K562 (cell line): ENCODE results near the gene RSU1. TPM values are rescaled to one million over a fixed set of nuclear protein-coding genes. Genes with fewer than 3 reads are reported as not detected.

Experiments
- E2F8 ChIP-seq: fragments of 450-650 bp; IDR thresholded peaks from 2 replicates; pipeline ENCODE4 v1.7.1; 2018; ENCODE audit warnings: mild to moderate bottlenecking, low read depth; ENCODE audit not compliant: partially characterized antibody
- HMGXB4 ChIP-seq: sonication (generic); formaldehyde crosslinking; IDR thresholded peaks from 2 replicates; pipeline ENCODE4 v1.8.1; 2023; ENCODE audit warnings: mild to moderate bottlenecking, missing genetic modification reagents
- HOXB6 ChIP-seq: fragments of 250-450 bp; sonication (Bioruptor Pico); IDR thresholded peaks from 2 replicates; pipeline ENCODE4 v1.5.1; 2022; ENCODE audit warnings: mild to moderate bottlenecking, borderline replicate concordance
- NR3C1 ChIP-seq: sonication (generic); formaldehyde crosslinking; IDR thresholded peaks from 2 replicates; pipeline ENCODE4 v1.8.1; 2022; ENCODE audit warnings: missing genetic modification reagents
- SLC30A9 ChIP-seq: fragments of 250-450 bp; sonication (Bioruptor Pico); IDR thresholded peaks from 2 replicates; pipeline ENCODE4 v1.8.0; 2022; ENCODE audit warnings: mild to moderate bottlenecking, moderate library complexity
- SP2 ChIP-seq: IDR thresholded peaks from 2 replicates; pipeline ENCODE4 v1.6.1; 2011; ENCODE audit warnings: mild to moderate bottlenecking, low read depth, low read length, moderate library complexity; ENCODE audit not compliant: poor library complexity, severe bottlenecking; ENCODE audit errors: extremely low read depth
- ZNF174 ChIP-seq: fragments of 250-450 bp; sonication (Bioruptor Pico); IDR thresholded peaks from 2 replicates; pipeline ENCODE4 v1.4.0; 2020; ENCODE audit warnings: mild to moderate bottlenecking
- ZNF197 ChIP-seq: fragments of 200-800 bp; sonication (Bioruptor generic); IDR thresholded peaks from 2 replicates; pipeline ENCODE4 v1.6.1; 2016; ENCODE audit warnings: low read depth, missing genetic modification characterization, missing compliant biosample characterization
- polyA plus RNA-seq, 8 experiments: library from polyadenylated mRNA; depleted of rRNA in 4 of 8; stranded (reverse) in 5 of 8; unstranded in 3 of 8; fragments of >200 nt; fragmentation: Nextera tagmentation in 2 of 8; fragmentation: Illumina TruSeq in 1 of 8; extraction: Ambion mirVana in 2 of 8; extraction: Trizol in 1 of 8; gene quantifications; 2 replicates each; pipeline versions ENCODE4 v1.2.1 to v1.2.3, GENCODE V29; 2011 to 2014; ENCODE audit warnings: inconsistent platforms in 1 of 8, missing spikeins in 1 of 8
- total RNA-seq, 7 experiments: library from RNA; depleted of rRNA in 6 of 7; stranded (reverse); fragments of >200 nt in 6 of 7; fragmentation: Illumina TruSeq in 2 of 7; extraction: Trizol in 2 of 7; gene quantifications; 2 replicates each; pipeline versions ENCODE4 v1.2.1 to v1.2.3, GENCODE V29; 2011 to 2021; ENCODE audit warnings: low replicate concordance in 1 of 7

RSU1 gene
- total and polyA plus RNA-seq, 9 of the 15 experiments (the other 6 are each of a cell fraction or from before 2014, with no cell fraction given), result 18.8 to 67.3 (median 31.5) TPM

- TF ChIP-seq ZNF197 (CRISPR knock-in tag) (no peak), HMGXB4 (CRISPR knock-in tag) (no peak), SP2 (no peak), SLC30A9 (CRISPR knock-in tag) (no peak), NR3C1 (CRISPR knock-in tag) (no peak), E2F8 (no peak), HOXB6 (CRISPR knock-in tag) (no peak), ZNF174 (CRISPR knock-in tag) (no peak)
Measured at GRCh38 chr10:16856567-16856966, 39.3 kb upstream of the RSU1 start (continued).
